Stomach (tissue), 4 donors: ENCODE measurements around the gene NLK.

Experiments used
- POLR2A ChIP-seq, 4 donors: fragments of 450-650 bp; IDR thresholded peaks; one replicate each; pipeline ENCODE4 v1.6.1; 2016; ENCODE audit warnings: antibody characterized with exemption in 4 of 4, control low read depth in 2 of 4, mild to moderate bottlenecking in 1 of 4, moderate library complexity in 1 of 4
- TF ChIP-seq, protein P1 (sequence below), 7 experiments: fragments of 450-650 bp in 4 of 7; fragments of 200-600 bp in 3 of 7; sonication (generic) in 3 of 7; IDR thresholded peaks; one replicate each; pipeline ENCODE4 v1.5.1; 2016 to 2019; ENCODE audit warnings: antibody characterized with exemption in 7 of 7, control low read depth in 2 of 7, mild to moderate bottlenecking in 1 of 7

DNA sequence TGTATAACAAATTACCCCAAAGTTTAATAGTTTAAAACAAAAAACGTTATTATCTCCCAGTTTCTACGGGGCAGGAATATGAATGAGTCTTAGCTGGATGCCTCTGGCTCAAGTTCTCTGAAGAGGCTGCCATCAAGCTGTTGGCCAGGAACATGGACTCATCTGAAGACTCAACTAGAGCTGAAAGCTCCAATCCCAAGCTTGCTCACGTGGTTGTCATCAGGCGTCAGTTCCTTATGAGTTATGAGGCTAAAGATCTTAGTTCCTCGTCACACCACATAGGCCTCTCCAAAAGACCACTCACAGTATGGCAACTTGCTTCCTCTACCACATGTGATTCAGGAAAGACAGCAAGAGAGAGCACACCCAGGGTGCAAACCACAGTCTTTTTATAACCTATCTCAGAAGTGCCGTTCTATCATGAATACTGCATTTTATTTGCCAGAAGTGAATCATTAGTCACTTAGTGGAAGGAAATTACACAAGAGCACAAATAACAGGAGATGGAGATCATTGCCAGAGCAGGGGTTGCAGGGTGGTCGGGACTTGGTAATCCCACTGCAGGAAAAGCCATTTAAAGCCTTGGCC, 48.7 kb upstream of the NLK start:
- TF ChIP-seq, protein P1, sequence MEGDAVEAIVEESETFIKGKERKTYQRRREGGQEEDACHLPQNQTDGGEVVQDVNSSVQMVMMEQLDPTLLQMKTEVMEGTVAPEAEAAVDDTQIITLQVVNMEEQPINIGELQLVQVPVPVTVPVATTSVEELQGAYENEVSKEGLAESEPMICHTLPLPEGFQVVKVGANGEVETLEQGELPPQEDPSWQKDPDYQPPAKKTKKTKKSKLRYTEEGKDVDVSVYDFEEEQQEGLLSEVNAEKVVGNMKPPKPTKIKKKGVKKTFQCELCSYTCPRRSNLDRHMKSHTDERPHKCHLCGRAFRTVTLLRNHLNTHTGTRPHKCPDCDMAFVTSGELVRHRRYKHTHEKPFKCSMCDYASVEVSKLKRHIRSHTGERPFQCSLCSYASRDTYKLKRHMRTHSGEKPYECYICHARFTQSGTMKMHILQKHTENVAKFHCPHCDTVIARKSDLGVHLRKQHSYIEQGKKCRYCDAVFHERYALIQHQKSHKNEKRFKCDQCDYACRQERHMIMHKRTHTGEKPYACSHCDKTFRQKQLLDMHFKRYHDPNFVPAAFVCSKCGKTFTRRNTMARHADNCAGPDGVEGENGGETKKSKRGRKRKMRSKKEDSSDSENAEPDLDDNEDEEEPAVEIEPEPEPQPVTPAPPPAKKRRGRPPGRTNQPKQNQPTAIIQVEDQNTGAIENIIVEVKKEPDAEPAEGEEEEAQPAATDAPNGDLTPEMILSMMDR (IDR thresholded peaks at IDR 0.05) = no peak
- no peak for TF ChIP-seq POLR2A (IDR thresholded peaks at IDR 0.05)
